ENCODE data around the gene CUBN. TPM values are rescaled to one million over a fixed set of nuclear protein-coding genes. Genes with fewer than 3 reads are reported as not detected.

Gene CUBN
- total and polyA plus RNA-seq, 3 experiments from 2014 or later, result 0.73 to 0.92 (median 0.83) TPM

GRCh38 chr10:16866541-16867275 lies 262.9 kb downstream of the CUBN start:
- H3K36me3 Mint-ChIP-seq, result peaks cover 2 to 7% (median 5%) of the 10 kb centered on the region in 3 donors
- H3K27ac Mint-ChIP-seq, result no peak overlapping the region
- no peak overlapping the region for H3K27ac ChIP-seq (ENCODE audit: low read depth, low read length)
- POLR2A ChIA-PET, result no interaction called here
- H3K4me1 ChIP-seq (ENCODE audit: insufficient read depth, low read length), result no peaks in the 10 kb centered on the region
- H3K4me1 Mint-ChIP-seq, result no peaks in the 10 kb centered on the region
- peaks cover 0 to 2% of the 10 kb centered on the region in 2 donors for H3K27me3 Mint-ChIP-seq
- H3K9me3 Mint-ChIP-seq, result no peaks in the 10 kb centered on the region
- no peak overlapping the region for H3K4me3 Mint-ChIP-seq
- no peak for DNase-seq
- no peaks in the 10 kb centered on the region for H3K27me3 ChIP-seq (ENCODE audit: insufficient read depth, low read length, poor library complexity, severe bottlenecking)
- no peak overlapping the region for H3K4me3 ChIP-seq (ENCODE audit: low read length)
- CTCF ChIA-PET, result no interaction called here
- H3K36me3 ChIP-seq (ENCODE audit: insufficient read depth, low read length), result no peaks in the 10 kb centered on the region
- no peaks in the 10 kb centered on the region for H3K9me3 ChIP-seq (ENCODE audit: low read length)

GRCh38 chr10:16865766-16866165 lies 263.8 kb downstream of the CUBN start:
- Mint-ChIP-seq H3K27me3 (peaks cover 0 to 2% of the 10 kb centered on the region in 2 donors), H3K9me3 (peaks cover 0 to under 1% (median 0%) of the 10 kb centered on the region in 5 donors), H3K4me1 (no peaks in the 10 kb centered on the region), H3K36me3 (peaks cover 2 to 8% (median 7%) of the 10 kb centered on the region in 3 donors), H3K27ac (no peak overlapping the region), H3K4me3 (no peak overlapping the region)
- no peak overlapping the region for H3K27ac ChIP-seq (ENCODE audit: low read depth, low read length)
- POLR2A ChIA-PET, result no interaction called here
- no peaks in the 10 kb centered on the region for H3K36me3 ChIP-seq (ENCODE audit: insufficient read depth, low read length)
- CTCF ChIA-PET, result no interaction called here
- H3K9me3 ChIP-seq (ENCODE audit: low read length), result no peaks in the 10 kb centered on the region
- no peaks in the 10 kb centered on the region for H3K27me3 ChIP-seq (ENCODE audit: insufficient read depth, low read length, poor library complexity, severe bottlenecking)
- no peak overlapping the region for H3K4me3 ChIP-seq (ENCODE audit: low read length)
- DNase-seq, result no peak
- H3K4me1 ChIP-seq (ENCODE audit: insufficient read depth, low read length), result no peaks in the 10 kb centered on the region

- DNase-seq, result no peak
- Histone ChIP-seq H3K9me3 (ENCODE audit: low read length) (no peaks in the 10 kb centered on the region), H3K4me3 (ENCODE audit: low read length) (no peak overlapping the region), H3K4me1 (ENCODE audit: insufficient read depth, low read length) (no peaks in the 10 kb centered on the region), H3K36me3 (ENCODE audit: insufficient read depth, low read length) (no peaks in the 10 kb centered on the region), H3K27me3 (ENCODE audit: insufficient read depth, low read length, poor library complexity, severe bottlenecking) (no peaks in the 10 kb centered on the region), H3K27ac (ENCODE audit: low read depth, low read length) (no peak overlapping the region)
- ChIA-PET CTCF (interaction anchor here (1.3 kb wide), 1 partner anchor 393 kb away, joined by 3 read pairs; no protein-coding TSS in a partner anchor), POLR2A (no interaction called here)
- peaks cover 0 to 2% of the 10 kb centered on the region in 2 donors for H3K27me3 Mint-ChIP-seq
- no peak overlapping the region for H3K27ac Mint-ChIP-seq
- H3K9me3 Mint-ChIP-seq, result peaks cover 0 to 6% (median 3%) of the 10 kb centered on the region in 5 donors
- no peaks in the 10 kb centered on the region for H3K4me1 Mint-ChIP-seq
- H3K4me3 Mint-ChIP-seq, result no peak overlapping the region
- H3K36me3 Mint-ChIP-seq, result peaks cover 2 to 11% (median 7%) of the 10 kb centered on the region in 3 donors
Observed at GRCh38 chr10:16863766-16864165, 265.8 kb downstream of the CUBN start.

- Mint-ChIP-seq H3K4me1 (no peaks in the 10 kb centered on the region), H3K27me3 (no peaks in the 10 kb centered on the region), H3K9me3 (peaks cover 0 to 6% (median 3%) of the 10 kb centered on the region in 5 donors), H3K4me3 (no peak overlapping the region), H3K36me3 (peaks cover 0 to 6% (median 0%) of the 10 kb centered on the region in 3 donors), H3K27ac (no peak overlapping the region)
- H3K27me3 ChIP-seq (ENCODE audit: insufficient read depth, low read length, poor library complexity, severe bottlenecking), result no peaks in the 10 kb centered on the region
- no peaks in the 10 kb centered on the region for H3K36me3 ChIP-seq (ENCODE audit: insufficient read depth, low read length)
- POLR2A ChIA-PET, result no interaction called here
- no peaks in the 10 kb centered on the region for H3K4me1 ChIP-seq (ENCODE audit: insufficient read depth, low read length)
- no peak overlapping the region for H3K27ac ChIP-seq (ENCODE audit: low read depth, low read length)
- no peak for DNase-seq
- no peak overlapping the region for H3K4me3 ChIP-seq (ENCODE audit: low read length)
- no peaks in the 10 kb centered on the region for H3K9me3 ChIP-seq (ENCODE audit: low read length)
- CTCF ChIA-PET, result interaction anchor here (1.4 kb wide), 1 partner anchor 13 kb away, joined by 5 read pairs; no protein-coding TSS in a partner anchor
Observed at GRCh38 chr10:16857419-16857818, 272.2 kb downstream of the CUBN start.

- Histone ChIP-seq H3K27ac (ENCODE audit: low read depth, low read length) (no peak overlapping the region), H3K4me1 (ENCODE audit: insufficient read depth, low read length) (no peaks in the 10 kb centered on the region), H3K27me3 (ENCODE audit: insufficient read depth, low read length, poor library complexity, severe bottlenecking) (no peaks in the 10 kb centered on the region), H3K4me3 (ENCODE audit: low read length) (no peak overlapping the region), H3K36me3 (ENCODE audit: insufficient read depth, low read length) (no peaks in the 10 kb centered on the region), H3K9me3 (ENCODE audit: low read length) (no peaks in the 10 kb centered on the region)
- H3K9me3 Mint-ChIP-seq, result peaks cover 0 to 6% (median 3%) of the 10 kb centered on the region in 5 donors
- H3K4me3 Mint-ChIP-seq, result no peak overlapping the region
- H3K4me1 Mint-ChIP-seq, result no peaks in the 10 kb centered on the region
- no peak for DNase-seq
- ChIA-PET POLR2A (no interaction called here), CTCF (interaction anchor here (1.4 kb wide), 1 partner anchor 12 kb away, joined by 5 read pairs; no protein-coding TSS in a partner anchor)
- H3K27ac Mint-ChIP-seq, result no peak overlapping the region
- no peaks in the 10 kb centered on the region for H3K27me3 Mint-ChIP-seq
- peaks cover 0 to 5% (median 0%) of the 10 kb centered on the region in 3 donors for H3K36me3 Mint-ChIP-seq
Observed at GRCh38 chr10:16856567-16856966, 273.0 kb downstream of the CUBN start.

GRCh38 chr10:16856092-16856491 lies 273.5 kb downstream of the CUBN start:
- Histone ChIP-seq H3K36me3 (ENCODE audit: insufficient read depth, low read length) (no peaks in the 10 kb centered on the region), H3K27ac (ENCODE audit: low read depth, low read length) (no peak overlapping the region), H3K27me3 (ENCODE audit: insufficient read depth, low read length, poor library complexity, severe bottlenecking) (no peaks in the 10 kb centered on the region), H3K4me1 (ENCODE audit: insufficient read depth, low read length) (no peaks in the 10 kb centered on the region), H3K4me3 (ENCODE audit: low read length) (no peak overlapping the region), H3K9me3 (ENCODE audit: low read length) (no peaks in the 10 kb centered on the region)
- peaks cover 0 to 3% (median 0%) of the 10 kb centered on the region in 3 donors for H3K36me3 Mint-ChIP-seq
- ChIA-PET POLR2A (no interaction called here), CTCF (interaction anchor here (1.4 kb wide), 1 partner anchor 12 kb away, joined by 5 read pairs; no protein-coding TSS in a partner anchor)
- H3K4me1 Mint-ChIP-seq, result no peaks in the 10 kb centered on the region
- no peak overlapping the region for H3K27ac Mint-ChIP-seq
- no peaks in the 10 kb centered on the region for H3K27me3 Mint-ChIP-seq
- no peak for DNase-seq
- peaks cover 0 to 6% (median 3%) of the 10 kb centered on the region in 5 donors for H3K9me3 Mint-ChIP-seq
- no peak overlapping the region for H3K4me3 Mint-ChIP-seq

GRCh38 chr10:16854623-16855022 lies 275.0 kb downstream of the CUBN start:
- H3K9me3 ChIP-seq (ENCODE audit: low read length), result no peaks in the 10 kb centered on the region
- Mint-ChIP-seq H3K9me3 (no peaks in the 10 kb centered on the region), H3K4me3 (no peak overlapping the region), H3K27ac (no peak overlapping the region), H3K4me1 (no peaks in the 10 kb centered on the region), H3K27me3 (no peaks in the 10 kb centered on the region), H3K36me3 (no peaks in the 10 kb centered on the region)
- H3K27ac ChIP-seq (ENCODE audit: low read depth, low read length), result no peak overlapping the region
- H3K36me3 ChIP-seq (ENCODE audit: insufficient read depth, low read length), result no peaks in the 10 kb centered on the region
- ChIA-PET CTCF (no interaction called here), POLR2A (no interaction called here)
- no peaks in the 10 kb centered on the region for H3K27me3 ChIP-seq (ENCODE audit: insufficient read depth, low read length, poor library complexity, severe bottlenecking)
- no peak overlapping the region for H3K4me3 ChIP-seq (ENCODE audit: low read length)
- no peaks in the 10 kb centered on the region for H3K4me1 ChIP-seq (ENCODE audit: insufficient read depth, low read length)
- no peak for DNase-seq

- Histone ChIP-seq H3K4me1 (ENCODE audit: insufficient read depth, low read length) (no peaks in the 10 kb centered on the region), H3K4me3 (ENCODE audit: low read length) (no peak overlapping the region), H3K27me3 (ENCODE audit: insufficient read depth, low read length, poor library complexity, severe bottlenecking) (no peaks in the 10 kb centered on the region), H3K27ac (ENCODE audit: low read depth, low read length) (no peak overlapping the region), H3K9me3 (ENCODE audit: low read length) (no peaks in the 10 kb centered on the region), H3K36me3 (ENCODE audit: insufficient read depth, low read length) (no peaks in the 10 kb centered on the region)
- Mint-ChIP-seq H3K4me1 (no peaks in the 10 kb centered on the region), H3K27ac (peak overlapping the region in 1 of 8 donors; percentile 11), H3K27me3 (no peaks in the 10 kb centered on the region), H3K36me3 (no peaks in the 10 kb centered on the region), H3K4me3 (no peak overlapping the region), H3K9me3 (no peaks in the 10 kb centered on the region)
- CTCF ChIA-PET, result no interaction called here
- no peak for DNase-seq
- POLR2A ChIA-PET, result no interaction called here
Observed at GRCh38 chr10:16853809-16854208, 275.8 kb downstream of the CUBN start.
